Upper lobe of left lung (tissue), 6 donors: Measurements from ENCODE around the gene C22orf31. TPM values are rescaled to one million over a fixed set of nuclear protein-coding genes. Genes with fewer than 3 reads are reported as not detected.
"Not testable (repeated sequence)": the region's sequence is repeated elsewhere in the genome, so short reads cannot be mapped to it uniquely, and the experiment has no call there.

ENCODE experiments used
- ATAC-seq, 2 donors: fragments of 200-7000 bp; cut with Tn5 transposase; one replicate each; pipeline ENCODE4 v1.9.1; 2022; ENCODE audit warnings: mild to moderate bottlenecking in 2 of 2, moderate library complexity in 2 of 2; ENCODE audit not compliant: low FRiP score in 2 of 2
- DNase-seq, 2 donors: peaks; one replicate each; pipeline ENCODE4 v3.0.0-alpha.2; 2019 to 2020
- H3K27ac ChIP-seq, 4 donors: fragments of 200-600 bp; sonication (generic); one replicate each; pipeline ENCODE4 v1.5.1; 2016 to 2019
- H3K27me3 ChIP-seq, 4 donors: fragments of 200-600 bp; sonication (generic); one replicate each; pipeline ENCODE4 v1.5.1; 2017 to 2019
- H3K36me3 ChIP-seq, 4 donors: fragments of 200-600 bp; sonication (generic); one replicate each; pipeline ENCODE4 v1.5.1; 2016 to 2019
- H3K4me1 ChIP-seq, 4 donors: fragments of 200-600 bp; sonication (generic); one replicate each; pipeline ENCODE4 v1.5.1; 2018 to 2019
- H3K4me3 ChIP-seq, 4 donors: fragments of 200-600 bp; sonication (generic); one replicate each; pipeline ENCODE4 v1.5.1; 2017 to 2019; ENCODE audit warnings: mild to moderate bottlenecking in 2 of 4, moderate library complexity in 1 of 4
- H3K9me3 ChIP-seq, 4 donors: fragments of 200-600 bp; sonication (generic); one replicate each; pipeline ENCODE4 v1.5.1; 2018 to 2019
- CTCF ChIP-seq, 6 experiments: fragments of 450-650 bp in 4 of 6; fragments of 200-600 bp in 2 of 6; sonication (generic) in 2 of 6; IDR thresholded peaks; one replicate each; pipeline ENCODE4 v1.5.1; 2016 to 2019; ENCODE audit warnings: antibody characterized with exemption in 6 of 6
- EP300 ChIP-seq, 4 donors: sonication (generic); formaldehyde crosslinking; IDR thresholded peaks; one replicate each; pipeline ENCODE4 v1.5.1; 2017; ENCODE audit warnings: antibody characterized with exemption in 4 of 4, control low read depth in 2 of 4
- POLR2A ChIP-seq, 4 donors: fragments of 450-650 bp; IDR thresholded peaks; one replicate each; pipeline ENCODE4 v1.5.1; 2016 to 2017; ENCODE audit warnings: antibody characterized with exemption in 4 of 4, mild to moderate bottlenecking in 2 of 4
- POLR2AphosphoS5 ChIP-seq, 2 donors: sonication (generic); formaldehyde crosslinking; IDR thresholded peaks; one replicate each; pipeline ENCODE4 v1.5.1; 2017; ENCODE audit warnings: antibody characterized with exemption in 2 of 2
- WGBS, 2 donors: methylation state at CpG; one replicate each; pipeline ENCODE4 v1.1.5; 2017 to 2018; 5-methylcytosine and 5-hydroxymethylcytosine counted together
- total RNA-seq, 6 donors: library from RNA; depleted of rRNA in 4 of 6; stranded (reverse); fragments of >200 nt in 4 of 6; gene quantifications; one replicate each; pipeline versions ENCODE4 v1.1.0 to v1.2.1, GENCODE V29; 2016 to 2021
- donor health status: DM: no; HTN: no; CAD: no; lungs with moderate emphysema.
- donor health status: DM: no; HTN: yes; CAD: no; lungs with severe emphysema.

C22orf31 gene
- total RNA-seq, 6 donors from 2014 or later: not detected

DNA sequence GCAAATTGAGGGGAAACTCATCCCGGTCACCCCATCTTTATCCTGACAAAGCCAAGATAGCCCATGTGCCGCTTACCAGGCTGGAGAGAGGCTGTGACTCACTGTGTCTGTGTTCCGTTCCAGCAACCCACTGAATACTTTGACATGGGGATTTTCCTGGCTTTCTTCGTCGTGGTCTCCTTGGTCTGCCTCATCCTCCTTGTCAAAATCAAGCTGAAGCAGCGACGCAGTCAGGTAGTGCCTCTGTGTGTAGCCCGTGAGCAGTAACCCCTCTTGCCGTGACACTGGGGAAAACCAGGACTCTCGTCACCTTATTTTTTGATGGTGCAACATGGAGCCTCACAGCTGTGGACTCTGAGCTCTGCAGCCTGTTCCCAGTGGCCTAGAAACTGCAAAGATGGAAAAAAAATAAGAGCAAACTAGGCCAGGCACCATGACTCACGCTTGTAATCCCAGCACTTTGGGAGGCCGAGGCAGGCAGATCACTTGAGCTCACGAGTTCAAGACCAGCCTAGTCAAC, 16.9 kb downstream of the C22orf31 start:
- 85 to 89% methylated on average over 12 to 13 of the region's 13 CpGs for WGBS, 2 donors
- Histone ChIP-seq H3K27ac (peak overlapping the region in 2 of 4 donors; percentile 49 to 54), H3K4me1 (peaks cover 7 to 22% (median 19%) of the 10 kb centered on the region in 4 donors), H3K36me3 (peaks cover 0 to 46% (median 19%) of the 10 kb centered on the region in 4 donors), H3K27me3 (no peaks in the 10 kb centered on the region), H3K9me3 (no peaks in the 10 kb centered on the region), H3K4me3 (no peak overlapping the region)
- TF ChIP-seq POLR2AphosphoS5 (IDR thresholded peaks at IDR 0.05) (no peak), CTCF (IDR thresholded peaks at IDR 0.05) (no peak), EP300 (IDR thresholded peaks at IDR 0.05) (no peak), POLR2A (IDR thresholded peaks at IDR 0.05) (no peak)
- ATAC-seq: peak in 1 of 2 donors; percentile 64
- DNase-seq: no peak

DNA sequence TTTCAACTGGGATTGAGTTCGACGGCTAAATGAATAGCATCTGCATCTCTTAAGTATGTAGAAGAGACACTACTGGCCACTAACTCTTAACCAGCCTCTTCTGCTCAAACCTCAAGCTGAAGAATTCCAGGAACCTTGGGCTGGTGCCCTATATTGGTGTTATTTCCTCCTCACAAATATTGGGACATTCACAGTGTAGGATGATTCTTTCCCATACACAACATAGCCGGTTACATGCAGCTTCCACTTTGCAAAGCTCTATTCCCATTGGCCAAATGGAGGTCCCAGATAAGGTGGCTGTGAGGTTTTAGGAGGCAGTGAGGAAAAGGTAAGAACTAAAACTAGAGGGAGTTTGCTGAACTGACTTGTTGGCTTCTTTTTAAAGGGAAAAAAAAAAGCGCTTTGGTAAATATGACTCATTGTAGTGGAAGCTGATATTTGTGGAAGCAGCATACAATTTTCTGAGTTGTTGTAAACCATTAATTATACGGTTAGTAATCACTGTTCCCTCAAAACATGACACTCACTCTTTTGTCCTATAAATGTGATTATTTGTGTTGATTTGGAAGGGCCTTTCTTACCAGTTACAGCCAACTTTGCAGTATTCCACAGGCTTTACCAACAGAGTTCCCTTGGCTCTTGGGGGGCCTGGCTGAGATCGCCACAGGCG, 17.6 kb downstream of the C22orf31 start:
- WGBS, 2 donors: 80 to 86% methylated on average over 7 of the region's 7 CpGs
- Histone ChIP-seq H3K27ac (peak overlapping the region in 2 of 4 donors; percentile 49 to 54), H3K9me3 (no peaks in the 10 kb centered on the region), H3K27me3 (no peaks in the 10 kb centered on the region), H3K36me3 (peaks cover 0 to 40% (median 12%) of the 10 kb centered on the region in 4 donors), H3K4me1 (peaks cover 7 to 22% (median 19%) of the 10 kb centered on the region in 4 donors), H3K4me3 (no peak overlapping the region)
- DNase-seq (no peak), ATAC-seq (peak in 1 of 2 donors; percentile 16)
- TF ChIP-seq EP300 (IDR thresholded peaks at IDR 0.05) (no peak), POLR2A (IDR thresholded peaks at IDR 0.05) (no peak), POLR2AphosphoS5 (IDR thresholded peaks at IDR 0.05) (no peak), CTCF (IDR thresholded peaks at IDR 0.05) (no peak)

- Histone ChIP-seq H3K36me3 (peaks cover 0 to 16% (median 5%) of the 10 kb centered on the region in 4 donors), H3K9me3 (no peaks in the 10 kb centered on the region), H3K27ac (peak overlapping the region in 2 of 4 donors; percentile 27 to 44), H3K4me1 (peaks cover 17 to 22% (median 19%) of the 10 kb centered on the region in 4 donors), H3K4me3 (no peak overlapping the region), H3K27me3 (no peaks in the 10 kb centered on the region)
- TF ChIP-seq EP300 (IDR thresholded peaks at IDR 0.05): no peak
- 10 to 20% methylated on average over 2 of the region's 2 CpGs for WGBS, 2 donors
- ATAC-seq (peak in 1 of 2 donors; percentile 58), DNase-seq (peak in 1 of 2 donors; percentile 44)
Measured at GRCh38 chr22:29041408-29041807, 20.2 kb downstream of the C22orf31 start.

GRCh38 chr22:29040385-29041275, 21.0 kb downstream of the C22orf31 start:
- Histone ChIP-seq H3K4me1 (peaks cover 17 to 22% (median 19%) of the 10 kb centered on the region in 4 donors), H3K36me3 (peaks cover 0 to 9% (median 4%) of the 10 kb centered on the region in 4 donors), H3K9me3 (no peaks in the 10 kb centered on the region), H3K27me3 (no peaks in the 10 kb centered on the region), H3K4me3 (no peak overlapping the region), H3K27ac (peak overlapping the region in 2 of 4 donors; percentile 27 to 44)
- TF ChIP-seq CTCF (IDR thresholded peaks at IDR 0.05) (peak; percentile 90 to 98 (median 94)), POLR2AphosphoS5 (IDR thresholded peaks at IDR 0.05) (no peak), EP300 (IDR thresholded peaks at IDR 0.05) (no peak), POLR2A (IDR thresholded peaks at IDR 0.05) (no peak)
- DNase-seq (peak in 1 of 2 donors; percentile 72), ATAC-seq (peak; percentile 90 to 92)
- 26 to 31% methylated on average over 9 of the region's 9 CpGs for WGBS, 2 donors

- 82 to 89% methylated on average over 4 of the region's 4 CpGs for WGBS, 2 donors
- H3K9me3 ChIP-seq, DNase-seq, H3K36me3 ChIP-seq, H3K27ac ChIP-seq, H3K4me3 ChIP-seq, H3K27me3 ChIP-seq, ATAC-seq: not testable (repeated sequence)
- H3K4me1 ChIP-seq: peaks cover 17 to 22% (median 19%) of the 10 kb centered on the region in 4 donors
Measured at GRCh38 chr22:29039684-29040083, 21.9 kb downstream of the C22orf31 start.
